Gastrocnemius medialis (tissue), 4 donors: ENCODE results near the gene BACE2.

Source experiments
- POLR2A ChIP-seq, 2 donors: fragments of 450-650 bp; IDR thresholded peaks; one replicate each; pipeline ENCODE4 v1.6.1; 2017; ENCODE audit warnings: antibody characterized with exemption in 2 of 2, mild to moderate bottlenecking in 2 of 2, moderate library complexity in 2 of 2
- TF ChIP-seq, protein P1 (sequence below), 5 experiments: fragments of 450-650 bp in 3 of 5; fragments of 200-600 bp in 2 of 5; sonication (generic) in 2 of 5; IDR thresholded peaks in 4 of 5; conservative IDR thresholded peaks in 1 of 5; 1 replicate in 4 of 5; 2 replicates in 1 of 5; pipeline ENCODE4 v1.5.1; 2016 to 2019; ENCODE audit warnings: antibody characterized with exemption in 5 of 5, mild to moderate bottlenecking in 3 of 5, moderate library complexity in 3 of 5

DNA sequence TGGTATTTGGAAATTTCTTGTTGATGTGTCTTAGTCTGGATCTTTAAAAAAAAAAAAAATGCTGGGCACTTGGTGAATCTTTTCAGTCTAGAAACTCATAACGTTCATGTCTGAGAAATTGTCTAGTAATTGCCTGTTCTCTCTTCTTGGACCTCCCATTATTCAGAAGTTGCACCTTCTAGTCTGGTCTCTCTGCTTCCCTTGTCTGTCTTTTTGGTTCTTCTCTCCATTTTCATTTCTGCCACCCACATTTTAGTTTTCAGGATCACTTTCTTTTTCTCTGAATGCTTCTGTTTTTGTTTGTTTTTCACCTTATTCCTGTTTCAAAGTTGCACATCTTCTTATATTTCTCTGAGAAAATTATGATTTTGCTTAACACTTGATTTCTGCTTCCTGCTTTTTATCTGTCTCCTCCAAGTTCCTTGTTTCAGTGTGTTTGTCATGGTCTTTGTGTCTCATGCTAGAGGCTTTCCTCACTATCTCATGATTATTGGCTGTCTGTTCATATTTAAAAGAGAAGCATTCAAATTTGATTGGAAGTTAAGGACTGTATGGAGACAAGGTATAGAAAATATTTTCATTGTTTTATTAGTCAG lies 21.3 kb downstream of the BACE2 start:
- TF ChIP-seq POLR2A (IDR thresholded peaks at IDR 0.05): no peak
- TF ChIP-seq, protein P1, sequence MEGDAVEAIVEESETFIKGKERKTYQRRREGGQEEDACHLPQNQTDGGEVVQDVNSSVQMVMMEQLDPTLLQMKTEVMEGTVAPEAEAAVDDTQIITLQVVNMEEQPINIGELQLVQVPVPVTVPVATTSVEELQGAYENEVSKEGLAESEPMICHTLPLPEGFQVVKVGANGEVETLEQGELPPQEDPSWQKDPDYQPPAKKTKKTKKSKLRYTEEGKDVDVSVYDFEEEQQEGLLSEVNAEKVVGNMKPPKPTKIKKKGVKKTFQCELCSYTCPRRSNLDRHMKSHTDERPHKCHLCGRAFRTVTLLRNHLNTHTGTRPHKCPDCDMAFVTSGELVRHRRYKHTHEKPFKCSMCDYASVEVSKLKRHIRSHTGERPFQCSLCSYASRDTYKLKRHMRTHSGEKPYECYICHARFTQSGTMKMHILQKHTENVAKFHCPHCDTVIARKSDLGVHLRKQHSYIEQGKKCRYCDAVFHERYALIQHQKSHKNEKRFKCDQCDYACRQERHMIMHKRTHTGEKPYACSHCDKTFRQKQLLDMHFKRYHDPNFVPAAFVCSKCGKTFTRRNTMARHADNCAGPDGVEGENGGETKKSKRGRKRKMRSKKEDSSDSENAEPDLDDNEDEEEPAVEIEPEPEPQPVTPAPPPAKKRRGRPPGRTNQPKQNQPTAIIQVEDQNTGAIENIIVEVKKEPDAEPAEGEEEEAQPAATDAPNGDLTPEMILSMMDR (IDR thresholded peaks at IDR 0.05 in 4 of 5, conservative IDR thresholded peaks at IDR 0.05 in 1 of 5): no peak
